ENCODE measurements around the gene INPP5A. TPM values are rescaled to one million over a fixed set of nuclear protein-coding genes. Genes with fewer than 3 reads are reported as not detected.

Gene INPP5A
- total and polyA plus RNA-seq, 10 of the 15 experiments (the other 5 are each of a cell fraction or from before 2014, with no cell fraction given): 0.52 to 15.0 (median 6.3) TPM

GRCh38 chr10:132521041-132521465, 16.5 kb upstream of the INPP5A start (continued):
- TF ChIP-seq ZBTB4 (CRISPR knock-in tag; IDR thresholded peaks at IDR 0.05) (no peak), EP300 (IDR thresholded peaks at IDR 0.05; ENCODE audit: borderline replicate concordance in 1 of 2, control insufficient read depth in 1 of 2, low read depth in 2 of 2, low read length in 2 of 2) (no peak), ETV6 (conservative IDR thresholded peaks at IDR 0.05 in 1 of 2, IDR thresholded peaks at IDR 0.05 in 1 of 2; ENCODE audit: borderline replicate concordance in 1 of 2, low read depth in 1 of 2) (no peak), NFIC (IDR thresholded peaks at IDR 0.05; ENCODE audit: low read depth, low read length) (no peak), SIN3A (IDR thresholded peaks at IDR 0.05; ENCODE audit: low read depth, low read length) (no peak), ESRRA (IDR thresholded peaks at IDR 0.05; ENCODE audit: low read length) (no peak), HSF1 (IDR thresholded peaks at IDR 0.05; ENCODE audit: low read depth, low read length) (no peak), RELB (IDR thresholded peaks at IDR 0.05; ENCODE audit: low read depth) (no peak), SKIL (IDR thresholded peaks at IDR 0.05; ENCODE audit: low read depth, poor library complexity, severe bottlenecking) (no peak), KLF5 (IDR thresholded peaks at IDR 0.05; ENCODE audit: partially characterized antibody) (no peak), CHD4 (IDR thresholded peaks at IDR 0.05) (no peak), EZH2 (IDR thresholded peaks at IDR 0.05; ENCODE audit: borderline replicate concordance, control insufficient read depth, low read depth, low read length) (no peak), PML (IDR thresholded peaks at IDR 0.05; ENCODE audit: low read length) (no peak), FOS (IDR thresholded peaks at IDR 0.05; ENCODE audit: borderline replicate concordance, extremely low read depth, insufficient read length) (no peak)

All from GM12878 (cell line).